H9 (cell line): ENCODE data around the gene GPHN. TPM values are rescaled to one million over a fixed set of nuclear protein-coding genes. Genes with fewer than 3 reads are reported as not detected.

Experiments
- DNase-seq: peaks from one replicate; pipeline ENCODE4 v3.0.0-alpha.2; 2017
- H2AFZ ChIP-seq: one replicate; pipeline ENCODE4 v1.6.1; 2013; ENCODE audit warnings: mild to moderate bottlenecking, low read length, control low read depth, moderate library complexity
- H2AK5ac ChIP-seq: 2 replicates; pipeline ENCODE4 v1.6.1; 2013; ENCODE audit warnings: low read length, control low read depth, mixed read lengths; ENCODE audit not compliant: insufficient read length
- H2BK120ac ChIP-seq: one replicate; pipeline ENCODE4 v1.6.1; 2013; ENCODE audit warnings: low read depth, mild to moderate bottlenecking, low read length, control low read depth, inconsistent platforms; ENCODE audit not compliant: poor library complexity, severe bottlenecking
- H2BK12ac ChIP-seq: 2 replicates; pipeline ENCODE4 v1.6.1; 2013; ENCODE audit warnings: low read length, control low read depth, mixed read lengths, low read depth; ENCODE audit not compliant: insufficient read length
- H2BK15ac ChIP-seq: 2 replicates; pipeline ENCODE4 v1.6.1; 2013; ENCODE audit warnings: low read depth, low read length, control low read depth
- H2BK20ac ChIP-seq: one replicate; pipeline ENCODE4 v1.6.1; 2013; ENCODE audit warnings: low read depth, mild to moderate bottlenecking, low read length, control low read depth, inconsistent platforms; ENCODE audit not compliant: poor library complexity, severe bottlenecking
- H2BK5ac ChIP-seq: 2 replicates; pipeline ENCODE4 v1.6.1; 2013; ENCODE audit warnings: low read length, control low read depth, mixed read lengths; ENCODE audit not compliant: insufficient read length
- H3K14ac ChIP-seq: 2 replicates; pipeline ENCODE4 v1.6.1; 2013; ENCODE audit warnings: low read length, control low read depth; ENCODE audit not compliant: insufficient read depth
- H3K18ac ChIP-seq: 2 replicates; pipeline ENCODE4 v1.6.1; 2013; ENCODE audit warnings: low read depth, mild to moderate bottlenecking, mixed read lengths, low read length, control low read depth; ENCODE audit not compliant: insufficient read length
- H3K23ac ChIP-seq: 2 replicates; pipeline ENCODE4 v1.6.1; 2013; ENCODE audit warnings: low read length, control low read depth, mixed read lengths, low read depth; ENCODE audit not compliant: insufficient read length
- H3K23me2 ChIP-seq: 2 replicates; pipeline ENCODE4 v1.6.1; 2013; ENCODE audit warnings: low read depth, mild to moderate bottlenecking, mixed read lengths, low read length, control low read depth; ENCODE audit not compliant: insufficient read length, poor library complexity, severe bottlenecking
- H3K27ac ChIP-seq: 2 replicates; pipeline ENCODE4 v1.5.1; 2013; ENCODE audit warnings: low read length, control low read depth, mixed read lengths, low read depth; ENCODE audit not compliant: insufficient read length
- H3K27me3 ChIP-seq: 2 replicates; pipeline ENCODE4 v1.6.1; 2013; ENCODE audit warnings: low read length, control low read depth, inconsistent platforms; ENCODE audit not compliant: insufficient read depth
- H3K4ac ChIP-seq: 2 replicates; pipeline ENCODE4 v1.6.1; 2013; ENCODE audit warnings: low read depth, mild to moderate bottlenecking, control low read depth, inconsistent platforms, low read length, moderate library complexity
- H3K4me1 ChIP-seq: 2 replicates; pipeline ENCODE4 v1.6.1; 2013; ENCODE audit warnings: low read length, control low read depth, inconsistent platforms; ENCODE audit not compliant: insufficient read depth
- H3K4me2 ChIP-seq: 2 replicates; pipeline ENCODE4 v1.6.1; 2013; ENCODE audit warnings: low read length, control low read depth, mixed read lengths; ENCODE audit not compliant: insufficient read length, insufficient read depth
- H3K56ac ChIP-seq: 2 replicates; pipeline ENCODE4 v1.6.1; 2013; ENCODE audit warnings: low read depth, mild to moderate bottlenecking, mixed read lengths, low read length, control low read depth; ENCODE audit not compliant: insufficient read length
- H3K79me1 ChIP-seq: 2 replicates; pipeline ENCODE4 v1.6.1; 2013; ENCODE audit warnings: low read depth, mild to moderate bottlenecking, moderate library complexity, low read length, control low read depth, inconsistent platforms; ENCODE audit not compliant: insufficient read depth, poor library complexity, severe bottlenecking
- H3K79me2 ChIP-seq: 2 replicates; pipeline ENCODE4 v1.6.1; 2013; ENCODE audit warnings: low read length, control low read depth, inconsistent platforms; ENCODE audit not compliant: insufficient read depth
- H3K9ac ChIP-seq: 2 replicates; pipeline ENCODE4 v1.6.1; 2013; ENCODE audit warnings: low read length, control low read depth, mixed read lengths; ENCODE audit not compliant: insufficient read length; ENCODE audit errors: extremely low read depth
- H3K9me3 ChIP-seq: one replicate; pipeline ENCODE4 v1.6.1; 2013; ENCODE audit warnings: low read depth, low read length, inconsistent platforms; ENCODE audit not compliant: control insufficient read depth
- H3T11ph ChIP-seq: one replicate; pipeline ENCODE4 v1.6.1; 2013; ENCODE audit warnings: mild to moderate bottlenecking, low read length, control low read depth, inconsistent platforms
- H4K20me1 ChIP-seq: one replicate; pipeline ENCODE4 v1.6.1; 2013; ENCODE audit not compliant: control insufficient read depth, insufficient read length, insufficient read depth
- H4K5ac ChIP-seq: 2 replicates; pipeline ENCODE4 v1.6.1; 2013; ENCODE audit warnings: low read depth, mild to moderate bottlenecking, mixed read lengths, low read length, control low read depth; ENCODE audit not compliant: insufficient read length
- H4K8ac ChIP-seq: replicated peaks from 2 replicates; pipeline ENCODE4 v1.6.1; 2013; ENCODE audit warnings: low read length, control low read depth, mixed read lengths, low read depth; ENCODE audit not compliant: insufficient read length
- H4K91ac ChIP-seq: 2 replicates; pipeline ENCODE4 v1.6.1; 2013; ENCODE audit warnings: low read depth, mild to moderate bottlenecking, moderate library complexity, mixed read lengths, low read length, control low read depth; ENCODE audit not compliant: insufficient read length
- H3K27ac Mint-ChIP-seq, 3 experiments: 2 replicates in 2 of 3; 3 replicates in 1 of 3; pipeline ENCODE4 v1.8.0; 2020 to 2021; ENCODE audit warnings: mixed read lengths in 3 of 3, mild to moderate bottlenecking in 1 of 3, moderate library complexity in 1 of 3
- H3K27me3 Mint-ChIP-seq: 2 replicates; pipeline ENCODE4 v1.8.0; 2021; ENCODE audit warnings: low read depth, mild to moderate bottlenecking, moderate library complexity, mixed read lengths
- H3K36me3 Mint-ChIP-seq, 3 experiments: 2 replicates in 2 of 3; 3 replicates in 1 of 3; pipeline ENCODE4 v1.8.0; 2020 to 2021; ENCODE audit warnings: low read depth in 3 of 3, mixed read lengths in 3 of 3; ENCODE audit not compliant: insufficient read depth in 1 of 3
- H3K4me1 Mint-ChIP-seq, 2 experiments: 2 replicates each; pipeline ENCODE4 v1.8.0; 2020; ENCODE audit warnings: mixed read lengths in 2 of 2
- H3K4me3 Mint-ChIP-seq, 2 experiments: 2 replicates in 1 of 2; 3 replicates in 1 of 2; pipeline ENCODE4 v1.8.0; 2020 to 2021; ENCODE audit warnings: mild to moderate bottlenecking in 2 of 2, mixed read lengths in 2 of 2, moderate library complexity in 1 of 2
- H3K9me3 Mint-ChIP-seq, 2 experiments: 2 replicates in 1 of 2; 3 replicates in 1 of 2; pipeline ENCODE4 v1.8.0; 2020; ENCODE audit warnings: mild to moderate bottlenecking in 2 of 2, mixed read lengths in 2 of 2, moderate library complexity in 1 of 2
- whole genome bisulfite sequencing: extraction: QIAGEN DNeasy Blood & Tissue Kit; methylation state at CpG from one replicate; pipeline ENCODE4 v1.1.7; 2013; ENCODE audit warnings: missing lambda C conversion rate, low lambda C conversion rate, mixed read lengths; ENCODE audit not compliant: insufficient read length; ENCODE audit errors: extremely low coverage; 5-methylcytosine and 5-hydroxymethylcytosine counted together
- total RNA-seq: library from RNA; stranded (reverse); gene quantifications from 2 replicates; pipeline ENCODE4 v1.2.1, GENCODE V29; 2021
- TF ChIP-seq, protein P1 (sequence below): fragments of 200-600 bp; sonication (generic); conservative IDR thresholded peaks from 3 replicates; pipeline ENCODE4 v1.8.0; 2021; ENCODE audit warnings: antibody characterized with exemption, mild to moderate bottlenecking

The GPHN gene
- total RNA-seq, 1 experiment from 2014 or later: 16.1 TPM

DNA sequence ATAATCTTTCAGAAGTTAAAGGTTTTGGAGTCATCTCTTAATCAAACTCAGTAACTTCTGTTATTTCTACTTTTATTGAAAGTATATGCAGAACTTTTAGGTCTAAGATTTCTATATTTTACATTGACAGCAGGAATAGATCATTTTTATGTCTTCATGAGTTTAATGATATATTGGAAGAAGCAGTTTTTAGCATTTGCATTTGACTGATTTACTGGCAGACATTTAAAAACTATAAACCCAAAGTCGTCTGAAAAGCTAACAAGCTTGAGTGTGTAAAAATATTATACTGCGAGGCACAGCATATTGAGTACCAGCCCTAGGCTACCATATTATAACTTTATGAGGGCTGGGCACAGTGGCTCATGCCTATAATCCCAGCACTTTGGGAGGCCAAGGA lies 467.3 kb downstream of the GPHN start:
- no peaks in the 10 kb centered on the region for H3K79me1 ChIP-seq
- H3K27me3 ChIP-seq: no peaks in the 10 kb centered on the region
- no peak overlapping the region for H4K8ac ChIP-seq
- TF ChIP-seq, protein P1, sequence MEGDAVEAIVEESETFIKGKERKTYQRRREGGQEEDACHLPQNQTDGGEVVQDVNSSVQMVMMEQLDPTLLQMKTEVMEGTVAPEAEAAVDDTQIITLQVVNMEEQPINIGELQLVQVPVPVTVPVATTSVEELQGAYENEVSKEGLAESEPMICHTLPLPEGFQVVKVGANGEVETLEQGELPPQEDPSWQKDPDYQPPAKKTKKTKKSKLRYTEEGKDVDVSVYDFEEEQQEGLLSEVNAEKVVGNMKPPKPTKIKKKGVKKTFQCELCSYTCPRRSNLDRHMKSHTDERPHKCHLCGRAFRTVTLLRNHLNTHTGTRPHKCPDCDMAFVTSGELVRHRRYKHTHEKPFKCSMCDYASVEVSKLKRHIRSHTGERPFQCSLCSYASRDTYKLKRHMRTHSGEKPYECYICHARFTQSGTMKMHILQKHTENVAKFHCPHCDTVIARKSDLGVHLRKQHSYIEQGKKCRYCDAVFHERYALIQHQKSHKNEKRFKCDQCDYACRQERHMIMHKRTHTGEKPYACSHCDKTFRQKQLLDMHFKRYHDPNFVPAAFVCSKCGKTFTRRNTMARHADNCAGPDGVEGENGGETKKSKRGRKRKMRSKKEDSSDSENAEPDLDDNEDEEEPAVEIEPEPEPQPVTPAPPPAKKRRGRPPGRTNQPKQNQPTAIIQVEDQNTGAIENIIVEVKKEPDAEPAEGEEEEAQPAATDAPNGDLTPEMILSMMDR: no peak
- H3K23me2 ChIP-seq: no peaks in the 10 kb centered on the region
- no peak overlapping the region for H3K4ac ChIP-seq
- H3K4me1 Mint-ChIP-seq: no peaks in the 10 kb centered on the region
- no peak overlapping the region for H2AK5ac ChIP-seq
- no peak overlapping the region for H2BK20ac ChIP-seq
- H2AFZ ChIP-seq: no peak overlapping the region
- DNase-seq: no peak
- no peak overlapping the region for H3K14ac ChIP-seq
- no CpG with 5 or more reads among the region's 2 CpGs for WGBS
- no peak overlapping the region for H4K91ac ChIP-seq
- H3K9me3 ChIP-seq: no peaks in the 10 kb centered on the region
- no peak overlapping the region for H3K23ac ChIP-seq
- H3K9me3 Mint-ChIP-seq: no peaks in the 10 kb centered on the region
- H3K4me2 ChIP-seq: no peak overlapping the region
- H2BK15ac ChIP-seq: no peak overlapping the region
- no peak overlapping the region for H3K18ac ChIP-seq
- no peak overlapping the region for H2BK12ac ChIP-seq
- H2BK5ac ChIP-seq: no peak overlapping the region
- no peak overlapping the region for H2BK120ac ChIP-seq
- no peak overlapping the region for H4K5ac ChIP-seq
- no peak overlapping the region for H3K27ac Mint-ChIP-seq
- no peaks in the 10 kb centered on the region for H3K4me1 ChIP-seq
- H3K4me3 Mint-ChIP-seq: no peak overlapping the region
- H3K79me2 ChIP-seq: no peaks in the 10 kb centered on the region
- no peak overlapping the region for H3K27ac ChIP-seq
- no peaks in the 10 kb centered on the region for H3K27me3 Mint-ChIP-seq
- H4K20me1 ChIP-seq: no peaks in the 10 kb centered on the region
- H3K56ac ChIP-seq: no peak overlapping the region
- H3K36me3 Mint-ChIP-seq: no peaks in the 10 kb centered on the region
- no peak overlapping the region for H3T11ph ChIP-seq
- no peak overlapping the region for H3K9ac ChIP-seq
